GM21576 (cell line): ENCODE measurements around the gene GPR84.

Source experiments
- ATAC-seq: cut with Tn5 transposase; IDR thresholded peaks from one replicate; pipeline ENCODE4 v1.9.1; 2021; ENCODE audit warnings: mild to moderate bottlenecking, moderate library complexity; ENCODE audit not compliant: unreplicated experiment

The GPR84 gene

DNA sequence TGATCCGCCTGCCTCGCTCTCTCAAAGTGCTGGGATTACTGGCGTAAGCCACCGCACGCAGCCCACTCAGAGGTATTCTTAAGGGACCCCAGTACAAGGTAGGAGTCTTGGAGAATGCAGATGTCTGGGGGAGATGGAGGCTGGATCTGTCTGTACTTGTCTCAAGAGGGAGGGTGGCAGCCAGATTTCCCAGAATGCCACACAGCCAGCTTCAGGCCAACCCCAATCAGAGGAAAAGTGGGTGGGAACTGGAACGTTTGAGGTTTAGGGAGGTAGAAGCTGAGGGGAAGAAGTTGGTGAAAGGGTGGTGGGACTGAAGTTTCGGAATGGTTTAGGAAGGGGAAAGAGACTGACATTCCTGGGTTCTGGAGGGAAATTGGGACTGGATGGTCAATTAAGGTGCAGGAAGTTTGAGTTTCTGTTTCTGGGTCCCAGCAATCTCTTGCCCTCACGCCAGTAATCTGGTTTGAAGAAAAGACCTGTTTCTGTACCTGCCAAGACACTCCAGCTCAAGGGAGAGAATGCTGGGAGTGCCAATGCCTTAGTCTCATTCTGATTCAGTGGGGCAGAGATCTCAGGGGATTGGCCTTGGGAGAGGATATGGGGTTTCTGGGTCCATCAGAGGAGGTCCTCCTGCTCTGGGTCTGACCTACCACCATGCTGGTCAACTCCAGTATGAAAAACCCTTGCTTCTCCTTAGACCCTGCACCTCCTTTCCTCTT, 28.4 kb upstream of the GPR84 start:
- no peak for ATAC-seq

DNA sequence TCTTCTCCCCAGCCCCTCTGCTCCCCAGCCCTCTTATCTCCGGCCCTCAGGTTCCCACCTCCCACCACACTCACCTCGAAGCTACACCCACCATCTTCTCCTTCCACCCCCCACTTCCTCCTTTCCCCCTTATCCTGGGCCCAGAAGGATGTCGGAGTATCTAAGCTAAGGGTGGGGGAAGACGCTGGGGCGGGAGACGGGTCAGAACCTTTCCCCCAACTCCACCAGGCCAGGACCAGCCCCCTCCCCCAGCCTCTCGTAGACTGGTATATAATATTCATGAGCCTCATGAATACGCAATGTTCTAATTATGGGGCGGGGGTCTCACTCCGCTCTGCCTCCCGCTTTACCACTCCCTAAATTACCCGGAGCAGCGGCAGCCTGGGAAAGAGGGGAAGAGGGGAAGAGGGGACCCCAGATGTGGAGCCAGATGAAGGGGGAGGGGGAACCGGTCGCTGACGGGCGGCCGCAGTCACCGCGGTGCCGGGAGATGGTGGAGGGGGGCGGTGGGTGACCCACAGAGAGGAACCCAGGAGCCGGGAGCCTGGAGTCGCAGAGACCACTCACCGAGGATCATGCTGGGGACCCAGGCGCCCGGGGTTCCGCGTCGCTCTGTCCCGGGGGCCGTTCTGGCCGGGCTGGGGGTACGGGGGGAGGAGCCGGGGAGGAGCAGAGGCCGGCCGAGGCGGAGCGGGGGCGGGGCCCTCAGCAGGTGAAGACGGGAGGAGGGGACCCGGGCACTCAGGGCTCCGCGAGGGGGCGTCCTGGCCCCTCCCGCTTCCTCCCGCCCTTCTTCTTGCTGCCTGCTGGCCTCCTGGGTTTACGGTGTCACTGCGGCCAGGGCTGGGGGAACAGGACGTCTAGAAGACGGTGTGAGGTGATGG, 26.6 kb upstream of the GPR84 start:
- no peak for ATAC-seq

- ATAC-seq = no peak
Measured at GRCh38 chr12:54390176-54390667, 25.9 kb upstream of the GPR84 start.

DNA sequence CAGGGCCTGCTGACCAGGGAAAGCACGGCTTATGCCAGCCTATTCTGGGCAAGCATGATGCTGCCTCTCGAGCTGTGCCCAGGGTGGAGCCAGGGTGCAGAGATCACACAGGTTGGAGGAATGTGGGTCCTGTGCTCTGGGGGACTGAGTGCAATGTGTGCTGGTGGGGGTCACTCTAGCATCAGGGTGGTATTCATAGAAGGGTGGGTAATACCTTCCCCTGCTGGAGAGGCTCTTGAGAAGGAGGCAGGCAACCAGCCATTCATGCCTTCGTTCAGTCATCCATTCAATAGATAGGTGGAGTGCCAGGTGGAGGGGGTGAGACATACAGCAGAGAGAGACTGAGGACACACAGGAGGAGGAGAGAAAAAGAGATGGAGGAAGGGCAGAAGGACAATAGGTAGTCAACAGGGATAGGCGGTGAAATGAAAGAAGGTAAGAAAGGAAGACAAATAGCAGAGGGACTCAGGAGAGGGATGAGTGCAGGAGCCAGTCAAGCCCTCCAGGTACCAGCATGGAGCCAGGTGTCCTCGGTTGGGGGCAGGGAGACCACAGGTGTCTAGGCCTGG, 25.4 kb upstream of the GPR84 start:
- ATAC-seq = no peak

DNA sequence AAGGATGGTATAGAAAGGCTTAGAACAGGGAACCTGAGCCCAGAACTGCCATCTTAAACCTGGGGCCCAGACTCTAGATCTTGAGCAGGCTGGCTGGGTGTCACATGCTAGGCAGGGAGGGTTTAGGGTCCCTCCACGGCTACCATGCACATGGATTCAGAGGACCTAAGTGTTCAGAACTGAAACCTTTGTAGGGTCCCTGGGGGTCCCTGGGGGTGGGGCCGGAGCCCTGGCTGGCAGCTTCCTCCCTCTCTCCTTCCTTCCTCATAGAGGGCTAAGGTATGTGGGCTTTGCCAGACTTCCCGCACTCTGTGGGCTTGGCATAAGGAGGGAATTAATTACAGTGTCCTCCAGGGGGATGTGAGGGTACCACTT, 24.8 kb upstream of the GPR84 start:
- ATAC-seq = no peak

- ATAC-seq = no peak
Measured at GRCh38 chr12:54388237-54389133, 24.2 kb upstream of the GPR84 start.

GRCh38 chr12:54387114-54387467, 22.8 kb upstream of the GPR84 start:
- no peak for ATAC-seq

DNA sequence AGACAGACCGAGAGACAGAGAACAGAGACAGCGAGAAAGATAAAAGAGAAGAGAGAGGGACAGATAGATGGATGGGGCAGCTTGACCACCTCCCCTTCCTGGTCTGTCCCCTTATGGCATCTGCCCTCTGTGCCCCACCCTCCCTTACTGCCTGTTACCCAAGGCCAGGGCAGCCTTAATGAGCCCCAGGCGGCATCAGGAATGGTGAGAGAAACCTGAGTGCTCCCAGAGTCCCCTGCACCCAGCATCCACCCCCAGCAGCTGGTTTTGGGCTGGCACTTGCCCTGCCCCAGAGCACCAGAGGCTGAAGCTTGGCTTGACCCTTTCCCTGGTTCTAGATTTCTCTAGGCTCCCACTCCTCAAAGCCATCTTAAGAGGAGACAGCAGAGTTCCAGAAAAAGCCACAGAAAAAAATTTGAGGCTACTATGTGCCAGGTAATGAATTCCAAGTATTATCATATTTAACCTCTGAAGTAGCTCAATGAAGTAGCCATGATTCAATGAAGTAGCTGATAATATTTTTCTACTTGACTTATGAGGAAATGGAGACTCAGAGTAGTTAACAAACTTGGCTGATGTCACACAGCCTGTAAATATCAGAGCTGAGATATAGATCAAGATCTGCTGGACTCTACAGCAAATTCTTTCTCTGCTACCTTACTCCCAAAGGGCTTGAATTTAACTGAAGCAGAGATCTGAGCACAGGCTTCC, 22.3 kb upstream of the GPR84 start:
- ATAC-seq = no peak

GRCh38 chr12:54385251-54385914, 21.1 kb upstream of the GPR84 start:
- ATAC-seq = peak; percentile 64

- no peak for ATAC-seq
Measured at GRCh38 chr12:54384591-54385041, 20.3 kb upstream of the GPR84 start, which contains the start of gene ZNF385A. TSS of gene ZNF385A (minus strand) at chr12:54384733. CDS start at chr12:54384514, 219 bp downstream.

GRCh38 chr12:54383041-54383609, 18.8 kb upstream of the GPR84 start:
- ATAC-seq = no peak

GRCh38 chr12:54381136-54381535, 16.9 kb upstream of the GPR84 start:
- no peak for ATAC-seq

DNA sequence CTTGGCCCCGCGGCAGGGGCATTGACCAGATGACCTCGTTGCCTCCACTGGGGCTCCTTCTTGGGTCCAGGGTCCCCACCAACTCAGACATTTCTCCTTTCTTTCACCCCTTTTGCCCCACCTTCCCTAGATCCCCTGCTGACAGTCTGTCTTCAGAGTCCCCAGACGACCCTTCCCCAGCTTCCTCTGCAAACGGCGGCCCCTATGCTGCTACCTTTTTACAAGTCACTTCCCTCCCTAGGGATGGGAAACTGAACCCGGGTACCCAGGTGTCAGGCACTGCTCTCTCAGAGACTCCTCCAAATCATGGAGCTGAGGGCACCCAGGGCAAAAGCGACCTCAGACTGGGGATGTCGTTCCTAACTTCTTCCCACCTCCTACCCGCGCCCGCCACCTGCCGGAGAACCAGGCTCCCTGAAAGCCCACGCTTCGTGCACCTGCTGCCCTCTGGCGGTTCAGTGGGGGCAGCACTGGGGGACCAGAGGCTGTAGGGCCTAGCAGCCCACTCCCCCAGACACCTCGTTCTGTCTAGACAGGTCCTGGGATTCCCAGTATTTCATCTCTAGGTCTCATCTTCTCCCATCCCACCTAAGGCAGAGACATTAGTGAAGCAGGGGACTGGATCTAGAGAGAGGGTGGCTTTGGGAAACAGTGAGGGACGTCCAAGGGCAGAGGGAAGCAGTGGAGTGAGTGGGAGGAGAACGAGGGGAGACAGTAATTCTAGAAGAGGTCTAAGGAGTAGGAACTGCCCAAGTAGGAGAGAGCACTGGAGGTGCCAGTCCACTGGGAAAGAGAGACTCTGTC, 15.3 kb upstream of the GPR84 start:
- peak; percentile 86 for ATAC-seq

DNA sequence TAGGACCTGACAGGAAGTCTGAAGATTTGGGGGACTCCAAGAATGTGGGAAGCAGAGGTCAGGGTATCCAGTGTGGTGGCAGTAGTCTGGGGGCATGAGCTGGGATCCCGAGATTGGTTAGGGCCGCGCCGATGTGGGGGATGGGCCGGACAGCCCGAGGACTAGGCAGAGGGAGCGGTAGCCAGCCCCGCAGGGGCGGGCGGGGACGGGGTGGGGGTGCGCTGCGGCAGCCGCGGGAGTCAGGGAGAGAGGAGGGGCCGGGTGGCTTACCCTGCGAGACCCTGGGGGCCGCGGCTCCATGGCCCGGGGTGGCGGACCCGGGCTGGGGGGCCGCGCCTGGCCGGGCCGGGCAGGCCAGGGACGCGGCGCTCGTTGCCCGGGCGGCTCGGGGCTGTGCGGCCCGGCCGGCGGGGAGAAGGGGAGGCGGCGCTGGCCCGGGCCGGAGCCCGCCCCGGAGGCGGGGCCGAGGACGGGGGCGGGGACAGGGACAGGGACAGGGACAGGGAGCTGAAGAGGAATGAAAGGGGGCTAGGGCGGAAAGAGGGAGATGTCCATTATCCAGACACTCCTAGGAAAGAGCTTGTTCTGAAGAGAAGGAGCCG, 14.6 kb upstream of the GPR84 start:
- no peak for ATAC-seq

DNA sequence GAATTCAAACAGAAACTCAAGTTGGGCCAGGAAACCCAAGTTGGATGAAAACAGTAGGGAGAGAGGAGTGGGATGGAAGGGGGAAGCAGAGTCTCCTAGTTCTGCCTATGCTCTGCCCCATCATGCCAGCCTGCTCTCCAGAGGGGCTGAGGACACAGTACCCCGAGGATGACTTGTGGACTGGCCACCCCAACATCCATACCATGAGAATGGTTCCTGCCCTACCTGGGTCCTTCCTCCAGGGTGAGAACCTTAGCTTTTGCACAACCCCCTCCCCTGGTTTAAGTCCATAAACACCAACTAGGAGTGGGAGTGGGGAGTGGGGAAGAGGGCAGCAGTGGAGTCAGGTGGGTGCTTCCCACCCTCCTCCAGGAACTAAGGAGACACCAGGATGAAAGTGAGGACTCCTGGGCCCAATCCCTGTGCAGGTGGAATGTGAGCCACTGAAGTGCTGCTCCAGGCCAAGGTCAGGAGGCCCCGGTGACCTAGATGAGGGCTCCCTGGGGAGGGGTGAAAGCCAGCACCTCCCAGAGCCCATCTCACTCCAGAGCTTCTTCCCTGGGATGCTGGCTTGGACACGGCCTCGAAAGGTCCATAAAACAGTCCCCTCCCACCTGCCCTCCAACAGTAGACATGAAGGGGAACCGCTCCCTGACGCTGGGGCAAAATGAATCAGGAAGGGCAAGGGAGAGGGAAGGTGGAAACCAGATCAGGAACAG, 13.7 kb upstream of the GPR84 start:
- ATAC-seq = no peak

GRCh38 chr12:54377007-54377406, 12.7 kb upstream of the GPR84 start:
- ATAC-seq = no peak

DNA sequence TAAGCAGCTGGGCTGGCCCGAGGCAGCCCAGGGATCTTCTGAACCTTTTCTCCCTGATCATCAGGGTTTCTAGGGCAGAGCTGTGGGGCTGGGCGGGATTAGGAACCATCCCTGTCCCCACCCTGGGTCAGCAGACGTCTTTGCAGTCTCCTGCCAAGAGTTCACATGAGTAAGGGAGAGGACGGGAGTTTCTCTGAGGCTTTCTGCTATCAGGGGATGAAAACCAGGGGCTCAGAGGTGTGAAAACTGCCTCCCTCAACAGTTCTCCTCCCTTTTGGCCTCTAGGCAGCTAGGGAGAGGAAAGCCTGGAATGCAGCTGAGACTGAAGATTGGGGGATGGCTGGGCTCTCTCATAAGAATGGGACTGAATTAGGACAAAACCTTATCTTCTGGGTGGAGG, 12.3 kb upstream of the GPR84 start:
- ATAC-seq = no peak
